NCI-H1048 (cell line): ENCODE results near the gene SPDEF.

Experiments
- DNase-seq: peaks from one replicate; lab custom pipeline; 2025; lab: John Stamatoyannopoulos, UW

The SPDEF gene

DNA sequence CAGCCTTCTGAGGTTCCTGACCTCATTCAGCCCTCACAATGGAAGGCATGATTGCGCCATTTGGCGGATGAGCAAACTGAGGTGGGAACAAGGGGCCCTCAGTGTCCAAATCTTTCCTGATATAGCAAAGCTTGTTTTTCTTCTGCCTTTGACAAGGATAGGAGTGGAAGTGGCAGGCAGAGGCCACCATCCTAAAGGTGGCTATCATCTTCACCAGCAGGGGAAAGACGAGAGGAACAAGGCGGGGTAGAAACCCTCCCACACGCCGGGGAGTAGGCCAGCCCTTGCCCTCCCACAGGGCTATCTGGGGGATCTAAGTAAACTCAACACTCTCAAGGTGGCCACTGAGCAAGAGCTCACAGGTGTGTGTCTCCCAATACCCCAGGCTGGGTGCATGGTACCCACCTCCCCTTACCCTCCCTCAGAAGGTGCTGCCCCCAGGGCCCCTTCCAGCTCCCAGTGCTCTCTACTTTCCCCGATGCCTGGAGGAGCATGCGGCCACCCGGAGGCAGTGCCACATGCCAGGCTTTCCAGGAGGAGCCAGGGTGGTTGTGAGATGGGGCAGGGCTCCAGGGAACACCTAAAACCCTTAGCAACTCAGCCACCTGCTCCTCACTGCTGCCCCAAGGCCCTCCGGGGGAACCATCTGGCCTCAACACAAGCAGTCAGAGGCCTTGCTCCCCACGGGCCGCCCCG lies 11.2 kb downstream of the SPDEF start:
- DNase-seq = no peak

DNA sequence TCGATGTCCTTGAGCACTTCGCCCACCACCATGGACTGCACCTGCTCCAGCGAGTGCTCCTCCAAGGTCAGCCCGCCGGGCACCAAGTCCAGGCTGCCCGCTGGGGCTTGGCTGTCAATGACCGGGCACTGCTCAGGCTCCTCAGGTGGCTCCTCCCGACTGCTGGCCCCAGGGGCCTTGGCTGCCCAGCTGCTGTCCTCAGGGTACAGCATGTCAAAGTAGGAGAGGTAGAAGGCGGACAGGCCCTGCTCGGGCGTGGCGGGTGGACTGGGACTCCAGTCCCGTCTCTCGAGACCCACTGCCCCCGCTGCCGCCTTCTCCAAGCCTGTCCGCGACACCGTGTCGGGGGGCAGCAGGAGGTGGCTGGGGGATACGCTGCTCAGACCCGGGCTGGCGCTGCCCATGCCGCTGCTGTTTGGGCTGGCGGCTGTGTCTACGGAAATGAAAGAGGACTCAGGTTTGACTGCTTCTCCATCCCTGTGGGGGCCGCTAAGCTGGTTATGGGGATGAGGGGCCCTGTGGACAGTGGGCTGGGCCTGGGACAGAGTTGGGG lies 12.0 kb downstream of the SPDEF start:
- no peak for DNase-seq

DNA sequence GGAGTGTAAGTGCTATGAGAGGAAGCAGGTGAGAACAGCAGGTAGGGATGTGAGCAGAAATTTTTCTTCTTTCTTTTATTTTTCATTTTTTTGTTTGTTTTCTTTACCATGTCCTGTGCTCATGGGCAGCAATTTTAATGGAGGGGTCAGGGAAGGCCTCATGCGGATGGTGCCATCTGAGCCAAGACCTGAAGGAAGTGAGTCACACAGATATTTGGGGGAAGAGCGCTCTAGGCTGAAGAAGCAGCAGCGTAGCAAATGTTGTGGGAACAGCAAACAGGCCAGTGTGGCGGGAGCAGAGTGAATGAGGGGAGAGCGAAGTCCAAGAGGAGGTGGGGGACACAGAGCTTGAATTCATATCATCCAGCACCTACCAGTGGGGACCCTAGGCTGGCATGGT lies 12.7 kb downstream of the SPDEF start:
- no peak for DNase-seq

DNA sequence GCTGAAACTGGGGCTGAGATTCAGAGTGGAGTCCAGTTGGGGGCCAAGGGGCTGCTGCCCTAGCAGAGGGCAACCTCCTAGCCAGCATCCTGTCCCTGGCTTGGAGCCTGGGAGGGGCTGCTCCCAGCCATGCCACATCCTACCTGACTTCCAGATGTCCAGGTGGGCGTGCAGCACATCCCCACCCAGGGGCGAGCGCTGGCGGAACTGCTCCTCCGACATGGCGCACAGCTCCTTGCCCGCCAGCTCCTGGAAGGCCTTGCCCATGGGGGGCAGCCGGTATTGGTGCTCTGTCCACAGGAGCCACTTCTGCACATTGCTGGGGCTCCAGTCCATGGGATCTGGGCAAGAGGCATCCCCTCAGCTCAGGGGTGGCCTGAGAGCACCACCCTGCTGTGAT lies 15.3 kb downstream of the SPDEF start:
- no peak for DNase-seq

DNA sequence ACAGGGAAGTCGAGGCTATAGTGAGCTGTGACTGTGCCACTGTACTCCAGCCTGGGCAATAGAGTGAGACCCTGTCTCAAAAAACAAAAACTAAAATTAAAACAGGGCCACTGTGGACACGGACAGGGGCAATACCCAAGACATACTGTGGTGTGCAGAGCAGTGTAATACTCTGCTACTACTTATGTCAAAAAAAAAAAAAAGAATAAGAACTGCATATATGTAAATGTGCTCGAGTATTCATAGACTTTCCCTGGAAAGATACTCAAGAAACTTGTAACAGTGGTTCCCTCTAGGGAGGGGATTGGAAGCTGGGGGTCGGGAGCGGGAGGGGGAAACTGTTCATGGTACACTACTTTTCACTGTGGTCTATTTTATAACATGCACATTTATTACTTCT lies 15.9 kb downstream of the SPDEF start:
- no peak for DNase-seq

DNA sequence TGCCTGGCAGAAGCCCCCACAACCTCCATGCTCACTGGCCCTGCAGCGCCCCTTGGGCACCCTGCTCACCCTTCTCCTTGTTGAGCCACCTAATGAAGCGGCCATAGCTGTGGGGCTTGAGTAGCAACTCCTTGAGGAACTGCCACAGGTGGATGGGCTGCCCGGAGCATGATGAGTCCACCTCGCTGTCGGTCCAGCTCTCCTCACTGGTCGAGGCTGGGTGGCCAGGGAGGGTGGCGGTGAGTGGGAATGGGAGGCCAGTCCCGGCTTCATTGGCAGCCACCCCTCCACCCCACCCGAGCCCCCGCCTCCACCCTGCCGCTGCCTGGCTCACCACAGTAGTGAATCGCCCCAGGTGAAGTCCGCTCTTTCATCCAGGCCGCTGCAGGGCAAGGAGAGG lies 16.9 kb downstream of the SPDEF start:
- DNase-seq = no peak

DNA sequence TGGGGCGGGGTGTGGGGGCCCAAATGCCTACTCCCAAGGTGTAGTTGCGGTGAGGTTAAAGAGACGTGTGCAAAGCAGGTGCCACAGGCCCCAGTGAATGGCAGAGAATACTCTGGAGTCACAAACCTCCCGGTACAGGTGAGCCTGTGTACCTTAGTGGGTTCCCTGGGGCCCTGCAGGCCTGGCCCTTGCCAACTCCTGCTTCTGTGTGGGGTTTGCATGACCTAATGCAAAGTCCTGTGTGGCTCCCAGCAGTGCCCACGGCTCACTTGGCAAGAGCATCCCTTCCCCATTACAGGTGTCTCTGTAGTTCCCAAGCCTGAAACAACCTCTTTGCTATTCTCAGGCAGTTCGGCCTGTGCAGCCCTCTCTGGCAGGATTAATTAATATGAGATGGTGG lies 17.5 kb downstream of the SPDEF start:
- no peak for DNase-seq

DNA sequence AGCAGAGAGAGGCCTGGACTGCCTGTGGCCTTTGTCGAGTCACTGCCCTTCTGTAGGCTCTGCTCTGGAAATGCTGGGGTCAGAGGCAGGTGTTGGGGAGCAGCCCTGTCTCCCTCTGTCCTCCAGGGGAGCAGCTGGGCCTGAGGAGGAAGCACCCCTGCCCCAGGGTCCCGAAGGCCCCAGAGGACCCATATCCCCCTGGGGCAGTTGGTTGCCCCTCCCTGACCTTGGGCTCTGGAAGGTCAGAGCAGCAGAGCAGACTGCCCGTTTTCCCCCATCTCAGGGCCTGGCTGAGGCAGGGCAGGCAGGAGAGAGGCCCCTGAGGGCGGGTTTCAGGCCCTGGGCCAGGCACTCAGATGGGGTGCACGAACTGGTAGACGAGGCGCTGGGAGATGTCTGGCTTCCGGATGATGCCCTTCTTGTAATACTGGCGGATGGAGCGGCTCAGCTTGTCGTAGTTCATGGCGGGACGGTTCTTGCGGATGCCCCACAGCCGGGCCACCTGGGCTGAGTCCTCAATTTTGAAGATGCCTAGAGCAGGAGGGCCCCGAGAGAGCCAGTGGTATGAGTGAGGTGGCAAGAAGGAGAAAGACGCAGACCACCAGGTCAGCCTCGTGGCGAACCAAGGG lies 18.1 kb downstream of the SPDEF start:
- DNase-seq = no peak

DNA sequence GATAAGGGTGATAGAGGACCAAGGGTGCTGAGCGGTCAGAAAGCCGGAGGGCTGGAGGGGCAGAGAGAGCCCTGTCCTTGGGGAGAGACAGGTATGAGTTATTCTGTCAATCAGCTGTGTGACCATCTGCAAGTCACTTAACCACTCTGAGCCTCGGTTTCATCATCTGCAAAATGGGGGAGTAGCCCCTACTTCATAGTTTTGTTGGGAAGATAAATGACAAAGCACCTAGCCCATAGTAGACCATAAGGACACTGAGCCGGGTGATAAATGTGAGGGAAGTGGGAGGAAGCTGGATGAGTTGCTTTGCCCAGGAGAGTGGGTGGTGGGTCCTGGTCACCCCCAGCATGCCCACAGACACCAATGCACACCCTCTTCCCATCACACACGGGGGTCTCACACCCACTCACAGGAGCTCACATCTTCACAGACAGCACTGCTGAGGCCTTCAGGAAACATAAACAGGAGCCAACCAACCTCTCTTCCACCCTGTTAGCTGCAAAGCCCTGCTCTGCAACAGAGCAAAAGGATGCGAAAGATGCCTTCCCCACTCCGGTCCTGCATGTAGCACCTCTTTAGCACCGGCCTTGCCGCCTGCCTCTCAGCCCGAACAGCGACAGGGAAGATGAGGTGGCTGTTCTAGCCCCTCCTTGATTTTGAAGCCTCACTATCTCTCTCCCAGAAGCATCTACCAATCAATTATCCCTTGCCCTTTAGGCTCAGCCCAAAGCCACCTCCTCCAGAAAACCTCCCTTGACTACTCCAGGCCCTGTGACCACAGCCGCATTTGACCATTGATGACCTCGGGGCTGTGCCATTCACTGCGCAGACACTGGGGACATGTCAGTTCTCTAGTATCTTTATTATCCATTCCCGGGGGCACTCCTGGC lies 18.9 kb downstream of the SPDEF start:
- DNase-seq = no peak

DNA sequence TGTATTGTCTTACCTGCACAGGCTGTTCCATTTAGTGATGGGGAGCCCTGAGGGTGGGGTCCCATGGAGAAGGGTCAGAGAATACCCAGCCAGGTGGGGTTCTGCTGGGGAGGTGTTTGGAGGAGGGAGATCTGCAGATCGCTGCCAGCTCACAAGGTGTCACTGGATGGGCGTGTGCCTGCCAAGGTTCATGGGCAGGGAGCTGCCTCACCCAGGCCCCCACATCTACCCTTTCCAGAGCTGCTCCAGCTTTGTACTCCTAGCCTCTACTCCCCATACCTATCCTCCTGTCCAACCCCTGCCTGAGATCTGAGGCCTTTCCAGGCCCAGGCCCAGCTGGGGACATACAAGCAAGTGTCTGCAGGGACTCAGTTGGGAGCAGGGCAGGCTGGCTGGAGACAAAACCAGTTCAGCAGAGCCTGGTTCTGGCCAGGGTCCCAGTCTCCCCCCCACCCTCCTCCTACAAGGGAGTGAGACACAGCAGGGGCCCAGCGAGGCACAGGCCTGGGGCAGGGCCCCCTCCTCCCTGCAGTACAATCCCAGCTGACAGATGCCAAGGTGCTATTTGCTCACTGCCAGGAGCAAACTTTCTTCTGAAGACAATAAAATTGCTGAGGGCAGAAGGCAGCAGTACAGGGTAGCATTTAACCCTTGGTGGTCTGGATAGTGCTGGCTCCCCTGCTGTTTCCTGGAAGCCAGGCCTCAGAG lies 19.7 kb downstream of the SPDEF start:
- DNase-seq = no peak

DNA sequence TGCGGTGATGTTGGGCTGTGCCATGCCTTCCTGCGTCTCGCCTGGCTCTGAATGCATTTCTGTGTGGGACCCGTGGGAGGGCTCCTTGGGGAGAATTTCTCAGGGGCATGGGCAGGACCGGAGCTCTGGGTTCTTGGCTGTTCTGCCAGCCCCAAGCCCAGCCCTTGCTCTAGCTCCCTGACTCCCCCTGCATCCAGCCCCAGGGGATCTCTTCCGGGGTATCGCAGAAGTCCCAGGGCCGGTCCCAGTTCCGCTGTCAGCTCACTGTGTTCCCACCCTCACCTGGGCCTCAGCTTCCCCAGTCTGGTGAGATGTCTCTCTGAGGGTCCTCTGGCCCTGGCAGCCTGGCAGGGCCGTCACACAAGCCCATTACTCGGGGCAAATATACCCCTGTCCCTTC lies 20.5 kb downstream of the SPDEF start:
- no peak for DNase-seq

DNA sequence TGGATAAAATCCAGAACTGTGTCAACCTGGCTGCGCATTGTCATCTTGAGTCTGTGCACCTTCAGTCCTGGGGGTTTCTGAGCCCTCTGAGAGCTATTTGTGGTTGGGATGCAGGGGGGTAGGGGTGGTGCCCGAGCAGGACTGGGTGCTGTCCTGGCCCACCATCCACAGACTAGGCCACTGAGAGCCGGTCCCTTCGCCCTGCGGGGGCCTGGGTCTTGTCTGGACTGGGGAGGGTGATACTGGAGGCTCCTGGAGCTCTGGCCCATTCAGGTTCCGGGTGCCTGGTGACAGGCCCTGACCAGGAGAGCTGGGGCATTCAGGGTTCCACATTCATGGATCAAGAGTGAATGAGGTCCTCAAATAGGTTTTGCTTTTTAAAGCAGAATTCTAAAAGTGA lies 20.9 kb downstream of the SPDEF start:
- DNase-seq = no peak

DNA sequence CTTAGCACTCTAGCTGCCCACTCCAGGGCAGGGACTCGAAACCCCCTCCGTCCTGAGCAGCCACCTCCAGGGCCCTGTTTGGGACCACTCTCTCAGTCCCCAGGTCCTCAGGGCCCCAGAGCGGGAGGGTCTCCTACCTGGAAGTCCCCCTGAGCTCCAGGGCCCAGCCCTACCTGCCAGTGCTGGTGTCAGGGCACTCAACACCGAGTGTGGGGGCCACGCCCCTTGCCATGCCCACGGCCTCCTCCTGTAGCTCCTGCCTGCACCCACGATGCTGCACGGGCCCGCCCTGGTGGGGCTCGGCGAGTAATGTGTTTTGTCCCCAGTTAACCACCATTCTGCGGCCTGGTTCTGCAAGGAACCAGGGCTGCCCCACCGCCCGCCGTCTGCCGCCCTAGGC lies 21.5 kb downstream of the SPDEF start:
- DNase-seq = no peak

DNA sequence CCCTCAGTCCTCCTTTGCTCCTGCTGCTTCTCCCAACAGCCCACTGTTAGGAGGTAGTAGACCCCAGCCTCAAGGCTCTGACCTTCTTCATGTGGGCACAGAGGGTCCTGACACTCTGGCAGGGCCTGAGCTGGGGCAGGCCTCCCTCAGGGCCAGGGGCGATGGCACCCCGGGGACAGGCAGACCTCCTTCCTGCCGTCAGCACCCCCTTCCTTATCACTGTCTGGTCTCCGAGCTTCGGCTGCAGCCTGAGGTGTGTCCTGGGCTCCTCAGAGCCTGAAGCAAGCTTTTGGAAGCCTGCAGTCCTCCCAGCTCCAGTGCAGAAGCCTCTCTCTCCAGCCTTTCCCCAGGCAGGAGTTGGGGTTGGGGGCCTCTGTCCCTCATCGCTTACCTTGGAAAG lies 22.0 kb downstream of the SPDEF start:
- DNase-seq = no peak

DNA sequence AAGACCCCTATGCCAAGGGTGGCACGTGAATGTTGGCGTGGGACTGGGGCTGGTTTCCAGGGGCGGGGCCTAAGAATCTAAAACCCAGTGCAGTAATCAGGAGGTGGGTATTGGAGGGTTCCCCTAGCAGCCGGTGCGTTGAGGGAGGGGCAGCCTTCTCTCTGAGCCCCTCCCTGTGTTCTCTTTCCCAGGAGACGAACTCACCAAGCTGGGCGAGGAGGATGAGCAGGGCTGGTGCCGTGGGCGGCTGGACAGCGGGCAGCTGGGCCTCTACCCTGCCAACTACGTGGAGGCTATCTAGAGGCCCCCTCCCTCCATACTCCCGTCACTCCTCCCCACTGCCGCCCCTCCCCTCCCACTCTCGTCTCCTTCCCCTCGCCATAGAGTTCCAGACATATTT lies 23.9 kb downstream of the SPDEF start:
- no peak for DNase-seq

DNA sequence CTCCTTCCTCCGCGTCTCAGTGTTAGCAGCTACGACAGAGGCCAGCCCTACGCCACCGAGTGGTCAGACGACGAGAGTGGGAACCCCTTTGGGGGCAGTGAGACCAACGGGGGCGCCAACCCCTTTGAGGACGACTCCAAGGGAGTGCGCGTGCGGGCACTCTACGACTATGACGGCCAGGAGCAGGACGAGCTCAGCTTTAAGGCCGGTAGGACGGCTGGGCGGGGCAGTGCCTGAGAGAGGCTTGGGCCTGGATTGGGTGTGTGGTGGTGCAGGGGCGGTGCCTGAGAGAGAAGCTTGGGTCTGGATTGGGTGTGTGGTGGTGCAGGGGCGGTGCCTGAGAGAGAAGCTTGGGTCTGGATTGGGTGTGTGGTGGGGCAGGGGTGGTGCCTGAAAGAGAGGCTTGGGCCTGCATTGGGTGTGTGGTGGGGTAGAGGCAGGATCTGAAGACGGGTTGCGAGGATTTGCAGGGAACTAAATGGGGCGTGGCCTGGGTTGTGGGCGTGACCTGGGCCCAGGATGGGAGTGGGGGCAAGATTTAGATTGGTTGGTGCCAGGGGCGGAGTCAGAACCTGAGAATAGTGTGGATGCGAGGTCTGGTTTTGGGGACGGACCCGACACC lies 24.4 kb downstream of the SPDEF start:
- DNase-seq = no peak

DNA sequence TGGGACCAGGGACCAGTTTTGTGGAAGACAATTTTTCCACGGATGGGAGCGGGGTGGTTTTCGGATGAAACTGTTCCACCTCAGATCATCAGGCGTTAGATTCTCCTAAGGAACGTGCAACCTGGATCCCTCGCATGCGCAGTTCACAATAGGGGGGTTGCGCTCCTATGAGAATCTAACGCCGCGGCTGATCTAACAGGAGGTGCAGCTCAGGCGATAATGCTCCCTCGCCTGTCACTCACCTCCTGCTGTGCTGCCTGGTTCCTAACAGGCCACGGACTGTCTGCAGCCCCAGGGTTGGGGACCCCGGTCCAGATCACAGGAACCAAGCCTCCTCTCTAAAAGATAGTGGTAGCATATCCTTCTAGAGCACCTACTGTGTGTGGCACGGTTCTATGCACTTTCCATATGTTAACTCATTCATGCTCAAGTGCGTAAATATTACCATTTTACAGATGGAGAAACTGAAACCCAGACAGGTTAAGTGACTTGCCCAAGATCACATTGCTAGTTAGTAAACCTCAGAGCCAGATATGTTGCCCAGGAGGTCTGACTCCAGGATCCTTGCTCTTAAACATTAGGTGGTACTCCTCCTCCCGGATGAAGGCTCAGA lies 25.3 kb downstream of the SPDEF start:
- no peak for DNase-seq

DNA sequence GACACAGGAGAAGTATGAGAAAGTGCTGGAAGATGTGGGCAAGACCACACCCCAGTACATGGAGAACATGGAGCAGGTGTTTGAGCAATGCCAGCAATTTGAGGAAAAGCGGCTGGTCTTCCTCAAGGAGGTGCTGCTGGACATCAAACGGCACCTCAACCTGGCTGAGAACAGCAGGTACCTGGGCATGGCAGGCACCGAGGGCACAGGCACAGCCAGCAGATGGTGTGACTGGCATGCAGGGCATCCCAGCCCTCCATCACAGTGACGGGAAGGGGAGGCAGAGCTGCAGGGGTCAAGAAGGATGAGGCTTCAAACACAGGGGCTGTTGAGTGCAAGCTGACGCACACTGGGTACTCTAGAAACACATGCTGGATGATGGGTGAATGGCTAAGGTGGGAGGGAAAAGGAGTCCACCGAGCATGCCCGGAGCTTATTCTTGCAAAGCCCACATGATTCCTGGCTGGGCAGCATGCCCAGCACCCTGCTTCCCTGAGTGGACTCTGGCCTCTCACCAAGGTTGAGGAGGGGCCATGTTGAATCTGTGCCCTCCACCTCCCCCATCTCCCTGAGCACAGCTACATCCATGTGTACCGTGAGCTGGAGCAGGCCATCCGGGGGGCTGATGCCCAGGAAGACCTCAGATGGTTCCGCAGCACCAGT lies 26.3 kb downstream of the SPDEF start:
- no peak for DNase-seq

DNA sequence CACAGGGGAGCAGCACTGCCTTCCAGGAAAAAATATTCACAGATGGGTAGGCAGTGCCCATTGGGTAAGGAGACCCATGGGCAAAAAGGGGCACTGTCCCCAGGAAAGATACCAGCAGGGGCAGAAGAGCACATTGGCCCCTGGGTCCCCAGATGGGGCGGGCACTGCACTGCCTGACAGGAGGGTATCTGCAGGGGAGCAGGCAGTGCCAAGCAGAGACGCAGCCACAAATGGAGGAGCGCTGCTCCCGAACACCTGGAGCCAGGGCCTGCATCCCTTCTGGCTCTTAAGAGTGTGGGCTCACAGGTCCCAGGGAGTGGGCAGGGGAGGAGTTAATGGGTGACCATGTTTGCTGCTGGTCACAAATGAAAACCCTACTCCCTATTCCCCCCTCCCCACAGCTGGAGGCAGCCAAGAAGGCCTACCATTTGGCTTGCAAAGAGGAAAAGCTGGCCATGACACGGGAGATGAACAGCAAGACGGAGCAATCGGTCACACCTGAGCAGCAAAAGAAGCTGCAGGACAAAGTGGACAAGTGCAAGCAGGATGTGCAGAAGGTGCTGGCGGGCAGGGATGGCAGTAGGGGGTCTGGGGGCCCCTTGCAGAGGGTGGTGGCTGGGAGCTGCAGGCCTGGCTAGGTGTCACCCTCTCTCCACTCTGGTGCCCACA lies 27.0 kb downstream of the SPDEF start:
- no peak for DNase-seq
